GM21737 (cell line): Measurements from ENCODE around the gene RNF214.

ENCODE experiments used
- ATAC-seq: cut with Tn5 transposase; IDR thresholded peaks from one replicate; pipeline ENCODE4 v1.9.1; 2021; ENCODE audit warnings: mild to moderate bottlenecking, moderate library complexity; ENCODE audit not compliant: unreplicated experiment

The RNF214 gene

GRCh38 chr11:117279711-117280376 lies 47.4 kb downstream of the RNF214 start:
- ATAC-seq = no peak

- ATAC-seq = no peak
These were observed 48.7 kb downstream of the RNF214 start for GRCh38 chr11:117281159-117281558.

GRCh38 chr11:117281869-117282268 lies 49.4 kb downstream of the RNF214 start:
- no peak for ATAC-seq

GRCh38 chr11:117282956-117283355 lies 50.5 kb downstream of the RNF214 start:
- no peak for ATAC-seq

- ATAC-seq = no peak
These were observed 51.6 kb downstream of the RNF214 start for GRCh38 chr11:117284053-117284452.

- ATAC-seq = no peak
These were observed 54.1 kb downstream of the RNF214 start for GRCh38 chr11:117286588-117286987.

GRCh38 chr11:117287668-117288067 lies 55.2 kb downstream of the RNF214 start:
- no peak for ATAC-seq

GRCh38 chr11:117289795-117290194 lies 57.3 kb downstream of the RNF214 start:
- no peak for ATAC-seq

GRCh38 chr11:117290809-117291396 lies 58.4 kb downstream of the RNF214 start, which contains the start of gene BACE1-AS:
Gene BACE1-AS, plus strand, starts transcription at chr11:117291346.
- ATAC-seq = no peak

- ATAC-seq = no peak
These were observed 60.1 kb downstream of the RNF214 start for GRCh38 chr11:117292616-117293015.

- no peak for ATAC-seq
These were observed 63.1 kb downstream of the RNF214 start for GRCh38 chr11:117295438-117296137.

GRCh38 chr11:117296881-117297280 lies 64.4 kb downstream of the RNF214 start:
- no peak for ATAC-seq

- no peak for ATAC-seq
These were observed 65.7 kb downstream of the RNF214 start for GRCh38 chr11:117298195-117298594.

GRCh38 chr11:117299351-117300282 lies 67.1 kb downstream of the RNF214 start:
- ATAC-seq = no peak

- no peak for ATAC-seq
These were observed 67.8 kb downstream of the RNF214 start for GRCh38 chr11:117300283-117300663.

- no peak for ATAC-seq
These were observed 68.3 kb downstream of the RNF214 start for GRCh38 chr11:117300773-117301172.

GRCh38 chr11:117302228-117302627 lies 69.8 kb downstream of the RNF214 start:
- ATAC-seq = no peak

- no peak for ATAC-seq
These were observed 70.6 kb downstream of the RNF214 start for GRCh38 chr11:117303101-117303500.

GRCh38 chr11:117303646-117304315 lies 71.3 kb downstream of the RNF214 start:
- ATAC-seq = no peak

- no peak for ATAC-seq
These were observed 72.7 kb downstream of the RNF214 start for GRCh38 chr11:117305145-117305544.
